GM12878 (cell line): ENCODE measurements around the gene MGMT. TPM values are rescaled to one million over a fixed set of nuclear protein-coding genes. Genes with fewer than 3 reads are reported as not detected.

Source experiments
- ATAC-seq: fragments of 200-7000 bp; cut with Tn5 transposase; 3 replicates; pipeline ENCODE4 v1.9.1; 2020; ENCODE audit warnings: mild to moderate bottlenecking, moderate library complexity
- BruUV-seq: library from RNA; stranded (reverse); fragments of 400-500 nt; replicated peaks from 2 replicates; lab custom pipeline; 2021; lab: Mats Ljungman, UMichigan
- CTCF ChIA-PET: fragments of 300-600 bp; sonication (Branson Sonifier 250); formaldehyde crosslinking; extraction: SDS; loops from one replicate; lab custom pipeline; 2021; ENCODE audit warnings: inconsistent platforms; lab: Yijun Ruan, JAX
- POLR2A ChIA-PET: fragments of 350-600 bp; formaldehyde crosslinking; extraction: SDS; loops from one replicate; lab custom pipeline; 2021; ENCODE audit warnings: inconsistent platforms; lab: Charles Lee
- RAD21 ChIA-PET: fragments of 300-600 bp; sonication (Branson Sonifier 250); formaldehyde crosslinking; loops from one replicate; lab custom pipeline; 2023; ENCODE audit warnings: antibody characterized with exemption; ENCODE audit not compliant: unreplicated experiment; lab: Charles Lee
- SMC1A ChIA-PET: fragments of 300-600 bp; sonication (Branson Sonifier 250); formaldehyde crosslinking; loops from one replicate; lab custom pipeline; 2023; ENCODE audit not compliant: unreplicated experiment, uncharacterized antibody; lab: Charles Lee
- DNase-seq: peaks from one replicate; pipeline ENCODE4 v3.0.0-alpha.2; 2011; ENCODE audit warnings: low read depth, low spot score
- FAIRE-seq: peaks from 3 replicates; lab custom pipeline; 2011; peaks lifted over from hg19 to GRCh38; lab: Jason Lieb, UNC
- H2AFZ ChIP-seq: 2 replicates; pipeline ENCODE4 v1.6.0; 2011; ENCODE audit warnings: low read depth, low read length, control low read depth; ENCODE audit not compliant: control insufficient read depth
- H3K27ac ChIP-seq: 2 replicates; pipeline ENCODE4 v1.5.1; 2011; ENCODE audit warnings: control low read depth; ENCODE audit not compliant: control insufficient read depth, insufficient read depth
- H3K27me3 ChIP-seq, 2 experiments: replicated peaks in 1 of 2; 2 replicates each; pipeline versions ENCODE4 v1.6.0 to v1.6.1; 2011; ENCODE audit warnings: low read length in 1 of 2; ENCODE audit not compliant: control insufficient read depth in 2 of 2, insufficient read depth in 2 of 2
- H3K36me3 ChIP-seq, 2 experiments: 2 replicates each; pipeline ENCODE4 v1.5.1; 2011; ENCODE audit warnings: low read length in 1 of 2; ENCODE audit not compliant: control insufficient read depth in 2 of 2, insufficient read depth in 2 of 2
- H3K4me1 ChIP-seq: 2 replicates; pipeline ENCODE4 v1.6.1; 2011; ENCODE audit warnings: mild to moderate bottlenecking, low read length, moderate library complexity, mixed read lengths; ENCODE audit not compliant: control insufficient read depth, insufficient read depth
- H3K4me2 ChIP-seq: 2 replicates; pipeline ENCODE4 v1.6.0; 2011; ENCODE audit warnings: control low read depth; ENCODE audit not compliant: control insufficient read depth, insufficient read depth
- H3K4me3 ChIP-seq: fragments of 200-600 bp; sonication (generic); 2 replicates; pipeline ENCODE4 v1.5.1; 2016
- H3K79me2 ChIP-seq: 2 replicates; pipeline ENCODE4 v1.6.0; 2011; ENCODE audit warnings: low read length; ENCODE audit not compliant: control insufficient read depth, insufficient read depth
- H3K9ac ChIP-seq: 2 replicates; pipeline ENCODE4 v1.8.0; 2011; ENCODE audit warnings: low read length, control low read depth, mixed read lengths; ENCODE audit not compliant: control insufficient read depth, insufficient read depth
- H3K9me3 ChIP-seq: replicated peaks from 3 replicates; pipeline ENCODE4 v1.5.1; 2011; ENCODE audit warnings: mild to moderate bottlenecking, low read length; ENCODE audit not compliant: control insufficient read depth, insufficient read depth
- H4K20me1 ChIP-seq: 2 replicates; pipeline ENCODE4 v1.6.0; 2011; ENCODE audit not compliant: control insufficient read depth, insufficient read depth
- CHD1 ChIP-seq: IDR thresholded peaks from 2 replicates; pipeline ENCODE4 v1.6.1; 2012; ENCODE audit warnings: low read depth, low read length, improper control_type of control experiment
- CREB1 ChIP-seq: IDR thresholded peaks from 2 replicates; pipeline ENCODE4 v1.6.1; 2012; ENCODE audit warnings: low read depth, mild to moderate bottlenecking, inconsistent platforms
- CREM ChIP-seq: IDR thresholded peaks from 2 replicates; pipeline ENCODE4 v1.6.1; 2014; ENCODE audit warnings: antibody characterized with exemption, low read depth
- DPF2 ChIP-seq: fragments of 450-650 bp; IDR thresholded peaks from 2 replicates; pipeline ENCODE4 v1.6.1; 2017; ENCODE audit warnings: mild to moderate bottlenecking
- EZH2 ChIP-seq: IDR thresholded peaks from 2 replicates; pipeline ENCODE4 v1.6.1; 2012; ENCODE audit warnings: low read depth, mild to moderate bottlenecking, control low read depth, inconsistent platforms, low read length, borderline replicate concordance; ENCODE audit not compliant: control insufficient read depth
- HDAC6 ChIP-seq: fragments of 200-600 bp; sonication (generic); IDR thresholded peaks from one replicate; pipeline ENCODE4 v1.8.0; 2017; ENCODE audit warnings: antibody characterized with exemption; ENCODE audit not compliant: unreplicated experiment
- IKZF1 ChIP-seq: fragments of 450-650 bp; conservative IDR thresholded peaks from 2 replicates; pipeline ENCODE4 v1.6.1; 2017; ENCODE audit warnings: antibody characterized with exemption, mild to moderate bottlenecking
- JUNB ChIP-seq: IDR thresholded peaks from 2 replicates; pipeline ENCODE4 v1.6.1; 2016; ENCODE audit warnings: antibody characterized with exemption, mild to moderate bottlenecking
- MYC ChIP-seq: IDR thresholded peaks from 2 replicates; pipeline ENCODE4 v1.6.1; 2011; ENCODE audit warnings: mild to moderate bottlenecking, low read length, moderate library complexity, inconsistent platforms; ENCODE audit not compliant: insufficient read depth, insufficient replicate concordance, insufficient read length, severe bottlenecking
- NRF1 ChIP-seq: conservative IDR thresholded peaks from 2 replicates; pipeline ENCODE4 v1.6.1; 2011; ENCODE audit warnings: mild to moderate bottlenecking, low read depth, low read length, improper control_type of control experiment
- POLR2AphosphoS5 ChIP-seq: IDR thresholded peaks from 2 replicates; pipeline ENCODE4 v1.6.1; 2011; ENCODE audit warnings: mild to moderate bottlenecking, low read length, inconsistent platforms
- SMARCA5 ChIP-seq: fragments of 450-650 bp; IDR thresholded peaks from 2 replicates; pipeline ENCODE4 v1.6.1; 2017; ENCODE audit warnings: mild to moderate bottlenecking
- TAF1 ChIP-seq: IDR thresholded peaks from 2 replicates; pipeline ENCODE4 v1.6.1; 2011; ENCODE audit warnings: mild to moderate bottlenecking, low read depth, low read length, borderline replicate concordance
- TARDBP ChIP-seq: IDR thresholded peaks from 2 replicates; pipeline ENCODE4 v1.6.1; 2016; ENCODE audit warnings: borderline replicate concordance
- ZNF217 ChIP-seq: fragments of 450-650 bp; IDR thresholded peaks from 2 replicates; pipeline ENCODE4 v1.6.1; 2017; ENCODE audit warnings: antibody characterized with exemption, mild to moderate bottlenecking
- ZNF384 ChIP-seq: IDR thresholded peaks from 2 replicates; pipeline ENCODE4 v1.6.1; 2012; ENCODE audit warnings: low read depth, mild to moderate bottlenecking, low read length, improper control_type of control experiment, borderline replicate concordance
- WGBS: methylation state at CpG from one replicate; pipeline ENCODE4 v1.1.6; 2016; ENCODE audit warnings: low lambda C conversion rate; ENCODE audit not compliant: insufficient replicate concordance, insufficient coverage; ENCODE audit errors: missing lambda C conversion rate; 5-methylcytosine and 5-hydroxymethylcytosine counted together
- in situ Hi-C: fragments of 300-500 bp; cut with MboI; formaldehyde crosslinking; loops from 9 replicates; pipeline ENCODE4 v1.14.3; 2018; ENCODE audit warnings: mixed read lengths
- intact Hi-C: fragments of 100-400 bp; cut with micrococcal nuclease; formaldehyde crosslinking; loops from one replicate; pipeline ENCODE4 v1.14.2; 2022; ENCODE audit not compliant: unreplicated experiment
- polyA plus RNA-seq, 11 experiments: library from polyadenylated mRNA; depleted of rRNA in 4 of 11; unstranded in 6 of 11; stranded (reverse) in 5 of 11; fragments of >200 nt; fragmentation: Nextera tagmentation in 4 of 11; fragmentation: Illumina TruSeq in 1 of 11; extraction: Ambion mirVana in 4 of 11; extraction: Trizol in 1 of 11; gene quantifications; 1 replicate in 1 of 11; 2 replicates in 10 of 11; pipeline versions ENCODE4 v1.2.1 to v1.2.3, GENCODE V29; 2011 to 2016; ENCODE audit warnings: inconsistent platforms in 2 of 11, missing spikeins in 2 of 11, low read depth in 1 of 11
- total RNA-seq, 4 experiments: library from RNA; depleted of rRNA in 3 of 4; stranded (reverse); fragments of >200 nt in 3 of 4; fragmentation: Illumina TruSeq in 1 of 4; extraction: Trizol in 1 of 4; gene quantifications; 2 replicates each; pipeline versions ENCODE4 v1.2.1 to v1.2.3, GENCODE V29; 2013 to 2021

MGMT gene
- total and polyA plus RNA-seq, 10 of the 15 experiments (the other 5 are each of a cell fraction or from before 2014, with no cell fraction given): 0.16 to 24.2 (median 13.3) TPM

DNA sequence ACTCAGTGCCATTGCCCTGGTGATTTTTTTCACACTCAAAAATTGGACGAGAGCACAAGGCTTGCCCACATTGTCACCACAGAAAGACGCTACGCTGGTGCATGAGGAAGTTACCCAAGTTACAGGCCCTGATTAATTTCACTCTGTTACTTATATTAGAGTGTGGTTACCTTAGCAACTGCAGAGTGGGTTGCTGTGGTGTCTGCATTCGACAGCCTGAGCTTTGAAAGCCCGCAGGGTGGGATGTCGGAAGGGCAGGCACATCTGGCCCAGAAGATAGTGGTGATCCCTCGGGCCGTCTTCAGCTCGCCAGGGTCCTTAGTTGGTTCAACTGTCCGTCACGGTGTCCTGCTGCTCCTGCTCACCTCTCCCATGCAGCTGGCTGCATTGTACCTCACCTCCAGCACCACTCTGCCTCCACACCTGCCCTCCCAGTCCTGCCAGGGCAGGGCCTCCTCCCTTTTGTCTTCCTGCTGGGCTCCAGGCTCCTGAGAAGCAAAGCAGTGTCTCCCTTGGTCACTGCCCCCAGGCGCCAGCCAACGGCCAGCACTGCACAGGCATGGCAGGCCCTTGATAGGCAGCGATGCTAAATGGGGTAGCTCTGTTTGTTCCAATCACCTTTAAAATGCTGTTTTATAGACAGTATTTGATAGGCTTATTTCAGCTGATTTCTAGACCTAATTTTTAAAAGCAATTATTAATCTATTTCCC, 329.8 kb downstream of the MGMT start:
- intact Hi-C loops: no loop called here
- RAD21 ChIA-PET: no interaction called here
- no peak for DNase-seq
- in situ Hi-C loops: no loop called here
- no peak overlapping the region for H2AFZ ChIP-seq
- H3K27me3 ChIP-seq: no peaks in the 10 kb centered on the region
- POLR2A ChIA-PET: no interaction called here
- H3K27ac ChIP-seq: no peak overlapping the region
- TF ChIP-seq DPF2 (no peak), CREB1 (no peak)
- no peaks in the 10 kb centered on the region for H3K36me3 ChIP-seq
- no peak overlapping the region for H3K4me2 ChIP-seq
- no peaks in the 10 kb centered on the region for H3K9me3 ChIP-seq
- H4K20me1 ChIP-seq: no peaks in the 10 kb centered on the region
- WGBS: 28% methylated on average over 14 of the region's 14 CpGs
- BruUV-seq: no TSS peak
- FAIRE-seq: no peak
- CTCF ChIA-PET: interaction anchor here (0.5 kb wide), 1 partner anchor 892 kb away, joined by 3 read pairs; no protein-coding TSS in a partner anchor
- SMC1A ChIA-PET: no interaction called here
- H3K4me3 ChIP-seq: no peak overlapping the region
- no peak for ATAC-seq
- no peaks in the 10 kb centered on the region for H3K4me1 ChIP-seq
- H3K9ac ChIP-seq: no peak overlapping the region
- no peaks in the 10 kb centered on the region for H3K79me2 ChIP-seq

DNA sequence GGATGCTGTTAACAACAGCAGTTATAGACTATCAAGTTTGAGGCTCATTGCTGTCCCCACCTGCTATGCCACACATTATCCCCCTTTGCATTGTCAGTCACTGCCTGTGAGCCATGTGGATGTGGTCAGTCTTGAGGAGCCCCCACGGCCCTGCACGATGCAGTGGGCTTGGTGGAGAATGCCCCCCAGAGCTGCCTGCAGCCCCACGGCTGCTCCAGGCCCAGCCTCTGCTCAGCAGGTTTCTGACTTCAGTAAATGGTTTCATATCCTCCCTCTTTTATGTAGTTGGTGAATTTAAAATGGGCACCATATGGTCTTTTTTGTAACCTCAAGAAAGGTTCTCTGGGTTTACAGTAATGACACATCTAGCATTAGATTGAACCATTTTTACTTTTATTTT, 332.9 kb downstream of the MGMT start:
- no peaks in the 10 kb centered on the region for H3K4me1 ChIP-seq
- FAIRE-seq: no peak
- RAD21 ChIA-PET: no interaction called here
- no peaks in the 10 kb centered on the region for H3K27me3 ChIP-seq
- SMC1A ChIA-PET: no interaction called here
- H2AFZ ChIP-seq: no peak overlapping the region
- CTCF ChIA-PET: no interaction called here
- H3K9ac ChIP-seq: no peak overlapping the region
- WGBS: 21% methylated on average over 3 of the region's 3 CpGs
- in situ Hi-C loops (no loop called here), intact Hi-C loops (no loop called here)
- no peaks in the 10 kb centered on the region for H3K79me2 ChIP-seq
- no peak overlapping the region for H3K4me3 ChIP-seq
- DNase-seq: no peak
- H3K4me2 ChIP-seq: no peak overlapping the region
- ATAC-seq: no peak
- POLR2A ChIA-PET: no interaction called here
- no peak overlapping the region for H3K27ac ChIP-seq
- BruUV-seq: no TSS peak
- no peaks in the 10 kb centered on the region for H4K20me1 ChIP-seq
- H3K9me3 ChIP-seq: no peaks in the 10 kb centered on the region
- no peaks in the 10 kb centered on the region for H3K36me3 ChIP-seq
- TF ChIP-seq CREM: no peak
- no peak for TF ChIP-seq CHD1
- no peak for TF ChIP-seq SMARCA5
- TF ChIP-seq POLR2AphosphoS5: no peak
- TF ChIP-seq ZNF217: no peak
- TF ChIP-seq NRF1: no peak
- no peak for TF ChIP-seq TARDBP
- TF ChIP-seq IKZF1: no peak
- no peak for TF ChIP-seq ZNF384
- no peak for TF ChIP-seq JUNB
- TF ChIP-seq TAF1: no peak
- TF ChIP-seq EZH2: no peak
- TF ChIP-seq HDAC6: no peak
- TF ChIP-seq MYC: no peak
- TF ChIP-seq, all 136 proteins: peak for 0
